ENCODE measurements around the gene NXPE2.

GRCh38 chr11:114679505-114679904 lies 1.2 kb downstream of the NXPE2 start:
- TF ChIP-seq CTCF (conservative IDR thresholded peaks at IDR 0.05): no peak
- TF ChIP-seq EZH2 (IDR thresholded peaks at IDR 0.05; ENCODE audit: low read depth): no peak

All from PC-9 (cell line).